Fibroblast of skin of left biceps (primary cell): Measurements from ENCODE around the gene CYTH1.
A peak's percentile ranks its signal among the peaks of the same experiment; 100 is the strongest.
"Not testable (repeated sequence)": the region's sequence is repeated elsewhere in the genome, so short reads cannot be mapped to it uniquely, and the experiment has no call there.

Experiments
- DNase-seq, 2 experiments: peaks; one replicate each; pipeline ENCODE4 v3.0.0-alpha.2; 2013; ENCODE audit warnings: low read depth in 2 of 2

The CYTH1 gene

DNA sequence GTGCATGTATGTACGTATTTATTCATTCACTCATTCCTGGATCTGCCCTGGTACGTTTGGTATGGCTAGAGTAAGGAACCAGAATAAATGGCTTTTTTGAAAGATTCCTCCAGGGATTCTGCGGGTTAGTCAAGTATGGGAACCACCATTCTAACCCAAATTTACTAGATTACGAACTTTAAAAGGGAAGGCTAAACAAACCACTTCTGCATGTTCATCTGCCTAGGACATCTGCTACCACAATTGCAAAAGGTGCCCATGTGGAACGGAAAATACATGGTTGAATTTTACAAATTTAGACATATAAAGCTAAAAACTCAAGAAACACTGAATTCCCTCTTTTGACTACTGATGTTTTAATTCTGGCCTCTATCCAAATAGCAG is 22.1 kb downstream of the CYTH1 start:
- DNase-seq = no peak

DNA sequence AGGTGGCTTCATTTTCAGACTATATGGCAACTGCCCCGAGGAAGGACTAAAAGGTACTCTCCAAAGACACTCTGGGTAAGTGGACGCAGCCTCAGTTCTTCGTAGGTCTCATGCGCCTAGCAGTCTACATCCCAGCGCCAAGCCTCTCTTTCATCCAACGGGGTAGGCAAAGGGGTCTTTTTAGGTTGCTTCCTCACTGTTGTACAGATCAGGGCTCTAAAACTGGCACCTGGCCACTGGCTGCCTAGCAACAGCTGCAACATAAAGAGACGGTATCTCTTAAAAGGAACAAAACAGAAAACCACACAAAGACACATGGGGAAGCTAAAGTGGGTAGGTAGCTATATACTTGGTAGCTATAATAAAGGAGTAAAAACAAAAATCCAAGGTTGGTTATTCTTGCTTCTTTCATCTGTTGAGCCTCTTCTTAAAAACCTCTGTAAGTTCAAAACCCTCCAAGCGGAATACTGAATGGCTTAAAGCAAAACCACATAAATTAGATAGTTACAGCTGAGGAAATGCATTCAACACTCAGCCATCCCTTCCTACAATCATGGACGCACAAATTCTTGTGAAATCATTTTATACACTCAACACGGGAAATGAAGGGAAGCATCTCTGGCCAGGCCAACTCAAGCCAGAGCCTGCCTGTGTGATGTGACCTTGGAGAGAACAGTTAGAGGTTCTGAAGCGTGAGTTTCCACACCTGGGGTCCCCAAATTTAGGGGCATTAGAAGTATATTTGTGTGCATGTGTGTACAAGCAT is 22.7 kb downstream of the CYTH1 start:
- peak in 1 of 2 experiments; percentile 19 for DNase-seq

DNA sequence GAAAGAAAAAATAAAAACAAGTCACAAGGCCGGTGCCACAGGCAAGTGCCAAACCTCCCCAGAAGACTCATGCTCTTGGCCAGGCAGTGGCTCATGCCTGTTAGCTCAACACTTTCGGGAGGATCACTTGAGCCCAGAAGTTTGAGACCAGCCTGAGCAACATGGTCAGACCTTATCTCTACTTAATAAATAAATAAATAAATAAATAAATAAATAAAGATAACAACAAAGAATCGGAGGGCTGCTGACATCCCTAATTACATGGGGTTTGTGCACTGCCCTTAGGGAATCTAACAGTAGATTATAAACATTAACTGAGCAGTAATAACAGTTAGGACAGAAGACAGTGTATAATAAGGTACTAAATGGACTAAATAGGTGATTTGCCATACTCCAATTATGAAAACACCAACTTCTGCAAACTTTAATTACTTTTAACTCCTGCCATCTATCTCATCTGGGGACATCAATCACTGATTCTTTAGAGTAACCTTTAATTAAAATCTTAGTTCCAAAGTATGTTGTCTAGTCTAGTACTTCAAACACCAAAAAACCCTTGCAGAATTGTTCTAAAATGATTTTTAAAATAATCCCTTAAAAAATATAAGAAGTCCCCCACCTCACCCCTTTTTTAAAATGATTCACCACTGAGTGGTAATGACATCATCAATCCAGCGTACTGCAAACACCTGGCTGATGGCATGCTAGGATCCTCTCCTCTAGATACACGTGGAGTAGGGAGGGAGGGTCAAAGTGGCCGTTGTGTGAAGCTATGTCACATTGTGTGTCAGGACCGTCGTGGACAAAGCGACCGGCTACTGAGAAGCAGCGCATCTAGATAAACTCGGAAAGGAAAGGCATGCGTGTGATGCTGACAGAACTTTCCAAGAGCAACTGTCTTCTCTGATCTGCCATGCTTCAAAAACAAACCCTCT is 28.5 kb downstream of the CYTH1 start:
- no peak for DNase-seq

DNA sequence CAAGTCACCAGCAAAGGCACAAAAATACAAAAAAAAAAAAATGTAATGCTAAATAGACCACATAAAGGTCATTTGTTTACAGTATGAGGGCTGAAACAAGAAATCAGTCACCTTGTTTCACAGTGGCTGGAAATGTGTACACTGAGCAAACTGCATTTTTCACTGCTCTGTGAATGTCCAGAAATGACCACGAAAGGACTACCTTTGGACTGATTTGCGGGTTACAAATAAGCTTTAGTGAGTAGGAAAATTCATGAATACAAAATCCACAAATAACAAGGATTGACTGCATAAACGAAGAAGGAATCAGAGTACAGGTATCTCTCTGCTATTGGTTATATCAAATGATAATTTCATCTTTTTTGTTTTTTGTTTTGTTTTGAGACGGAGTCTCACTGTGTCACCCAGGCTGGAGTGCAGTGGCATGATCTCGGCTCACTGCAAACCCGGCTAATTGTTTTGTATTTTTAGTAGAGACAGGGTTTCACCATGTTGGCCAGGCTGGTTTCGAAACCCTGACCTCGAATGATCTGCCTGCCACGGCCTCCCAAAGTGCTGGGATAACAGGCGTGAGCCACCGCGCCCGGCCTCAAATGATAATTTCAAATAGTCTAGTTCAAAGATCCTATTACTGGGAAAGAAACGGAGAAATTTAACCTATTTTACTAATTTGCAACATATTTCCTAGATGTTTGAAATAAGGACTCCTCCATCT is 30.5 kb downstream of the CYTH1 start:
- no peak for DNase-seq

DNA sequence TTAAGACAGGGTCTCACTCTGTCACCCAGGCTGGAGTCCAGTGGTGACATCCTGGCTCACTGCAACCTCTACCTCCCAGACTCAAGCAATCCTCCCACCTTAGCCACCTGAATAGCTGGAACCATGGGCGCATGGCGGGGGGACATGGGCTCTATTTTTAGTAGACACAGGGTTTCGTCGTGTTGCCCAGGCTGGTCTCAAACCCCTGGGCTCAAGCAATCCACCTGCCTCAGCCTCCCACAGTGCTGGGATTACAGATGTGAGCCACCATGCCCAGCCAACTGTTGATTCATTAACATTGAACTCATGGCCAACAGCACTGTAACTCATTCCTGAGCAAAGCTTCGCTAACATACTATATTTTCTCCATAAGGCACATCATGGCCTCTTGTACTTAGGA is 31.1 kb downstream of the CYTH1 start:
- not testable (repeated sequence) for DNase-seq

GRCh38 chr17:78748730-78749317 is 33.2 kb downstream of the CYTH1 start:
- DNase-seq = no peak

DNA sequence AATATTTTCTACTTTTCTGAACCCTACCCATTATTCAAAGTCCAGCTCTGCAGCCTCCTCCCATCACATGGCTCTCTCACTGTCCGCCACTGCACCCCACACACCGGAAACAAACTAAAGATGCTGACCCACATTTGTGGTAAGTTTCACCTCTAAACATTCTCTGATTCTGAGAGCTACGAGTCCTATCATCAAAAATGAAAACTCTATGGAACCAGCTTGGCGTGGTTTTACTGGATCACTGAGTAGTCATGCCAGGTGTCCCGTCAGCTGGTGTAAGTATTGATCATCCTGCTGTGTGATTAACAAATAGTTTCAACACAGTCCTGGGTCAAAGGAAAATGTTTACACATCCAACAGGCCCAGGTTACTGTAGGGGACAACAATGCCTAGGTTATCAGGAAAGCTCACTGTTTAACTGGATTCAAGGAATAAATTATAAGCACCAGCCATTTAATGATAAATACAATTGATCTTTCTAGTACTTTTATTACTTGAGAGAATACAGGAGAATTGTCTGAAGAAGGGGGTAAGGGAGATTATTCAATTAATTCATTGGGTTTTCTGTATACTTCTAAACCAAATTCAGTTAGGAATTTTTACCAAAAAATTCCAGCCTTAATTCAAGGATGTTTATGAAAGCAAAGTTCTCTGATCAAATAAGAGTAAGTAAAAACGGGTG is 33.9 kb downstream of the CYTH1 start:
- no peak for DNase-seq

GRCh38 chr17:78747488-78747887 is 34.6 kb downstream of the CYTH1 start:
- DNase-seq = no peak

DNA sequence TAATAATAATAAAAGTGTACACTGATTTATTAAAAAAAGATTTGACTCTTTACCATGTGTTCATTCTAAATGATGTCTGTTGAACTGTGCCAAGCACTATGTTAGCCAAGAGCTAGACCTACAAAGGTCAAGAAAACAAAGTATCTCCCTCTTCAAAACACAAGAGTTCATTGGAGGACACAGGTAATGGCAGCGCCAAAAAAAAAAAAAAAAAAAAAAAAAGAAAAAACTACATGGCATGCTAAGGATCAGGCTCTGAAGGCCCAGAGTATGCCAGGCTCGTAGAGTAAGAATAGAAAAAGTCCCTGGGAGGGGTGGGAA is 35.2 kb downstream of the CYTH1 start:
- no peak for DNase-seq

GRCh38 chr17:78746263-78746948 is 35.7 kb downstream of the CYTH1 start:
- no peak for DNase-seq

DNA sequence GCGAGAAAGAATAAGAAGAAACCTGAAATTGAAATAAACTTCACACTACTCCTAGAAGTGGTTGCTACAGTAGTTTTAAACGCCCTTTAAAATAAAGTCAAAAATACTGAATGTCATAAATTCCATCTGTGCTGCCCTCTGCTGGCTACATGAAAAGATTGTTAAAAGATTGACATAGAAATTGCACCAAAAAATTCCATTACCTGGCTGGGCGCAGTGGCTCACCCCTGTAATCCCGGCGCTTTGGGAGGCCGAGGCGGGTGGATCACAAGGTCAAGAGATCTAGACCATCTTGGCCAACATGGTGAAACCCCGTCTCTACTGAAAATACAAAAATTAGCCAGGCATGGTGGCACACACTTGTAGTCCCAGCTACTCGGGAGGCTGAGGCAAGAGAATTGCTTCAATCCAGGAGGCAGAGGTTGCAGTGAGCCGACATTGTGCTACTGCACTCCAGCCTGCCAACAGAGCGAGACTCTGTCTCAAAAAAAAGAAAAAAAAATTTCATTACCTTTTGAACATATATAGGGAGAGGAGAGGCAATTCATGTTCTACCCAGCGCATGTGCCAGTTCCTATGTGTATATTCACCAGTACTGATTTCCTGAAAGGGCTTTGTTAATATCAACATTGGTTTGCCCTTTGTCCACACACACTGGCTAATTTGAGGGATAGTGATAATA is 36.5 kb downstream of the CYTH1 start:
- no peak for DNase-seq

- no peak for DNase-seq
Observed at GRCh38 chr17:78742901-78743300, 39.2 kb downstream of the CYTH1 start.

- no peak for DNase-seq
Observed at GRCh38 chr17:78741644-78742284, 40.3 kb downstream of the CYTH1 start.

- DNase-seq = no peak
Observed at GRCh38 chr17:78739331-78739931, 42.6 kb downstream of the CYTH1 start.

- no peak for DNase-seq
Observed at GRCh38 chr17:78738698-78739097, 43.4 kb downstream of the CYTH1 start.

DNA sequence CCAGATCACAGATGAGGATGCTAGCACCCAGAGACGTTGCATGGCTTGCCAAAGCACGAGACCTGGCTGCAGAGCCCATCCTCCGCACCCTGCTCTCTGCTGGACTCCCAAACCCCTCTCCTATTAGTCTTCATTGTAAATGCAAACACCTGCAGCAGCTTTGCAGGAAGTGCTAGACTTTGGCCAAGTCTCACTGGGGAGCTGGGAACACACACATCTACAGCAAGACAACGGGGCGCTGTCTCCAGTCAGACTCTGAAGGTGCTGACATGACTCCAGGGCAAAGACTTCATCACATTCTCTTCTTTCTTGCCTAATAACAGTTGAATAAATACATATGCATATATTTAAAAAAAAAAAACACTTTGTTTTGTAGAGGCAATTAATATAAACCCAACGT is 43.8 kb downstream of the CYTH1 start:
- no peak for DNase-seq

DNA sequence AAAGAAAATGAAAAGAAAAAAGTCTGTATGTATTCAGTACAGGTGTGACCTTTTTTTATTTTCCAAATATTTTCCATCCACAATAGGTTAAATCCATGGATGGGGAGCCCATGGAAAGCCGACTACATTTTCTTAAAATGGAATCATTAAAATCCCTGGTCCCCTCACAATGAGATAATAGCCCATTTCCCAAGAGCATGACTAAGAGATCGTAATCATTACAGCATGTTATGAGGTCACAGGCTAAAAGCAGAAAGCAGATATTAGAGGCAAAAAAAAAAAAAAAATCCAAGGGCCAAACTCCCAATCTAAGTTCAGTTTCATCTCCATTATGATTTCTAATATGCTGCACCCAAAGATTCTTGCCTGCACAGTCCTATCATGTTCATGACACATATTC is 44.7 kb downstream of the CYTH1 start:
- peak; percentile 35 to 45 for DNase-seq

DNA sequence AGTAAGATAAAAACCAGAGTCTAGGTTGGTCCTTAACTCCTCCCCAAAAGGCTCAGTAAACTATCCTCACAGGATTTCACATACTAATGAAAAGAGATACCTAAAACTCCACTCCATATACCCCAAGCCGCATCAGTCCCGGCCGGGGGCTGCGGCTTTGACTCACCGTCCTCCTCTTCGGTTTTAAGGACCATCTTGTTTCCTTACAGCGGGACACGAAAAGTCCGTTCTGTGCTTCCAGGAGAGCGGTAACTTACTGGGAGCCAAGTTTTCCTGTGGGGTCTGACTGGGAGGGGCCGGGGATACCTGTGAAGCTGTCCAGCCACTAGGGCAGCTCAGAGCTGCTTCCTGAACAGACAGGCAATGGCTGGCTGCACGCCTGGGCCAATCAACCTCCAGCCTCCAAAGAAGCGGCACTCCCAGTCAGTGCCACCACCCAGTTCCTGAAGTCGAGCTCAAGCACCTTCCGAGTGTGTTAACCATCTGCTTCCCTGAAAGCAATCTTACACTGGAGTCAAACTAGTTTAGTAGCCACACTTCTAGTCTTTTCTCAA is 45.5 kb downstream of the CYTH1 start:
- DNase-seq = no peak
